Liver (tissue), 3 donors: ENCODE results near the gene MAP3K21.

Source experiments
- ATF3 ChIP-seq: IDR thresholded peaks from 2 replicates; pipeline ENCODE4 v1.6.1; 2016; ENCODE audit warnings: antibody characterized with exemption
- CTCF ChIP-seq: fragments of 150-350 bp; IDR thresholded peaks from 2 replicates; pipeline ENCODE4 v1.5.1; 2017; ENCODE audit warnings: improper control_type of control experiment, low read depth, low read length; ENCODE audit not compliant: missing input control
- RAD21 ChIP-seq, 2 donors: IDR thresholded peaks; 2 replicates each; pipeline ENCODE4 v1.6.1; 2016; ENCODE audit warnings: antibody characterized with exemption in 2 of 2, mild to moderate bottlenecking in 2 of 2
- SP1 ChIP-seq: IDR thresholded peaks from 2 replicates; pipeline ENCODE4 v1.6.1; 2018; ENCODE audit warnings: antibody characterized with exemption, mild to moderate bottlenecking
- TF ChIP-seq, protein P1 (sequence below): IDR thresholded peaks from 2 replicates; pipeline ENCODE4 v1.6.1; 2016; ENCODE audit warnings: antibody characterized with exemption, mild to moderate bottlenecking
- donor health status: healthy.
- donor health status: healthy.

GRCh38 chr1:233313434-233314155 is 13.9 kb upstream of the MAP3K21 start:
- TF ChIP-seq CTCF (no peak), SP1 (no peak), RAD21 (IDR thresholded peaks at IDR 0.05) (no peak), ATF3 (no peak)
- TF ChIP-seq, protein P1, sequence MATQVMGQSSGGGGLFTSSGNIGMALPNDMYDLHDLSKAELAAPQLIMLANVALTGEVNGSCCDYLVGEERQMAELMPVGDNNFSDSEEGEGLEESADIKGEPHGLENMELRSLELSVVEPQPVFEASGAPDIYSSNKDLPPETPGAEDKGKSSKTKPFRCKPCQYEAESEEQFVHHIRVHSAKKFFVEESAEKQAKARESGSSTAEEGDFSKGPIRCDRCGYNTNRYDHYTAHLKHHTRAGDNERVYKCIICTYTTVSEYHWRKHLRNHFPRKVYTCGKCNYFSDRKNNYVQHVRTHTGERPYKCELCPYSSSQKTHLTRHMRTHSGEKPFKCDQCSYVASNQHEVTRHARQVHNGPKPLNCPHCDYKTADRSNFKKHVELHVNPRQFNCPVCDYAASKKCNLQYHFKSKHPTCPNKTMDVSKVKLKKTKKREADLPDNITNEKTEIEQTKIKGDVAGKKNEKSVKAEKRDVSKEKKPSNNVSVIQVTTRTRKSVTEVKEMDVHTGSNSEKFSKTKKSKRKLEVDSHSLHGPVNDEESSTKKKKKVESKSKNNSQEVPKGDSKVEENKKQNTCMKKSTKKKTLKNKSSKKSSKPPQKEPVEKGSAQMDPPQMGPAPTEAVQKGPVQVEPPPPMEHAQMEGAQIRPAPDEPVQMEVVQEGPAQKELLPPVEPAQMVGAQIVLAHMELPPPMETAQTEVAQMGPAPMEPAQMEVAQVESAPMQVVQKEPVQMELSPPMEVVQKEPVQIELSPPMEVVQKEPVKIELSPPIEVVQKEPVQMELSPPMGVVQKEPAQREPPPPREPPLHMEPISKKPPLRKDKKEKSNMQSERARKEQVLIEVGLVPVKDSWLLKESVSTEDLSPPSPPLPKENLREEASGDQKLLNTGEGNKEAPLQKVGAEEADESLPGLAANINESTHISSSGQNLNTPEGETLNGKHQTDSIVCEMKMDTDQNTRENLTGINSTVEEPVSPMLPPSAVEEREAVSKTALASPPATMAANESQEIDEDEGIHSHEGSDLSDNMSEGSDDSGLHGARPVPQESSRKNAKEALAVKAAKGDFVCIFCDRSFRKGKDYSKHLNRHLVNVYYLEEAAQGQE = no peak
